SKM-1 treated with dmso at 0.1 percent for 144 hours (cell line): ENCODE results near the gene SELENOW.
"Not testable (repeated sequence)": the region's sequence is repeated elsewhere in the genome, so short reads cannot be mapped to it uniquely, and the experiment has no call there.

Source experiments
- DNase-seq: peaks from one replicate; lab custom pipeline; 2025; ENCODE audit not compliant: unreplicated experiment; lab: John Stamatoyannopoulos, UW

Gene SELENOW

GRCh38 chr19:47778049-47778953 is at the start of gene SELENOW:
TSS of gene SELENOW (plus strand) at chr19:47778703. CDS start at chr19:47778786, 83 bp downstream.
- no peak for DNase-seq

GRCh38 chr19:47729468-47729798 is 49.1 kb upstream of the SELENOW start:
- DNase-seq = no peak

GRCh38 chr19:47729799-47730520 is 48.5 kb upstream of the SELENOW start:
- peak; percentile 24 for DNase-seq

GRCh38 chr19:47730521-47730889 is 48.0 kb upstream of the SELENOW start:
- DNase-seq = no peak

- no peak for DNase-seq
Measured at GRCh38 chr19:47730910-47731309, 47.6 kb upstream of the SELENOW start.

- DNase-seq = no peak
Measured at GRCh38 chr19:47735131-47735530, 43.4 kb upstream of the SELENOW start.

GRCh38 chr19:47740866-47741519 is 37.5 kb upstream of the SELENOW start:
- DNase-seq = no peak

- DNase-seq = no peak
Measured at GRCh38 chr19:47741544-47742140, 36.9 kb upstream of the SELENOW start.

- DNase-seq = no peak
Measured at GRCh38 chr19:47742634-47743033, 35.9 kb upstream of the SELENOW start.

- DNase-seq = peak; percentile 60
Measured at GRCh38 chr19:47745010-47745901, 33.2 kb upstream of the SELENOW start, which contains the start of gene NOP53. TSS of gene NOP53 (plus strand) at chr19:47745546. CDS start at chr19:47745560, 14 bp downstream.

- not testable (repeated sequence) for DNase-seq
Measured at GRCh38 chr19:47746129-47746528, 32.4 kb upstream of the SELENOW start.

GRCh38 chr19:47749326-47749725 is 29.2 kb upstream of the SELENOW start:
- DNase-seq = no peak

- no peak for DNase-seq
Measured at GRCh38 chr19:47750752-47751151, 27.8 kb upstream of the SELENOW start.

- DNase-seq = no peak
Measured at GRCh38 chr19:47752440-47753211, 25.9 kb upstream of the SELENOW start.

- DNase-seq = no peak
Measured at GRCh38 chr19:47754206-47755064, 24.1 kb upstream of the SELENOW start.

- DNase-seq = no peak
Measured at GRCh38 chr19:47755065-47755761, 23.3 kb upstream of the SELENOW start.

GRCh38 chr19:47755762-47756626 is 22.5 kb upstream of the SELENOW start:
- DNase-seq = no peak
